ENCODE measurements around the gene SH3RF1. TPM values are rescaled to one million over a fixed set of nuclear protein-coding genes. Genes with fewer than 3 reads are reported as not detected.

The SH3RF1 gene
- total RNA-seq, 1 experiment from 2014 or later, result 16.6 TPM

- no peaks in the 10 kb centered on the region for H3K27me3 Mint-ChIP-seq (ENCODE audit: low read depth)
- no peak overlapping the region for H3K4me3 Mint-ChIP-seq
- POLR2A ChIA-PET, result no interaction called here
Observed at GRCh38 chr4:169202878-169203277, 67.9 kb downstream of the SH3RF1 start.

GRCh38 chr4:169202145-169202699, 68.5 kb downstream of the SH3RF1 start:
- DNase-seq (ENCODE audit: low spot score), result no peak
- POLR2A ChIA-PET, result no interaction called here
- no peaks in the 10 kb centered on the region for H3K27me3 Mint-ChIP-seq (ENCODE audit: low read depth)
- H3K27ac Mint-ChIP-seq, result peak overlapping the region; percentile 8; the same call in 1 of the 2 replicates
- no peaks in the 10 kb centered on the region for H3K9me3 Mint-ChIP-seq
- CTCF ChIA-PET, result interaction anchor here (1.5 kb wide), 1 partner anchor 110 kb away, joined by 6 read pairs; no protein-coding TSS in a partner anchor
- peaks cover 13% of the 10 kb centered on the region for H3K4me1 Mint-ChIP-seq
- H3K36me3 Mint-ChIP-seq, result no peaks in the 10 kb centered on the region
- H3K4me3 Mint-ChIP-seq, result no peak overlapping the region
- no peak for ATAC-seq
- TF ChIP-seq SOX15 (CRISPR knock-in tag; IDR thresholded peaks at IDR 0.05) (no peak), RORB (CRISPR knock-in tag; IDR thresholded peaks at IDR 0.05) (no peak), ZNF396 (CRISPR knock-in tag; IDR thresholded peaks at IDR 0.05; ENCODE audit: borderline replicate concordance) (no peak), GABPB1 (CRISPR knock-in tag; IDR thresholded peaks at IDR 0.05) (no peak), AR (CRISPR knock-in tag; IDR thresholded peaks at IDR 0.05) (no peak), ZNF138 (CRISPR knock-in tag; conservative IDR thresholded peaks at IDR 0.05) (no peak), ZBTB43 (CRISPR knock-in tag; IDR thresholded peaks at IDR 0.05) (no peak), SP1 (CRISPR knock-in tag; conservative IDR thresholded peaks at IDR 0.05) (no peak), USF2 (CRISPR knock-in tag; IDR thresholded peaks at IDR 0.05) (no peak), NFATC4 (CRISPR knock-in tag; IDR thresholded peaks at IDR 0.05) (no peak), KAT7 (CRISPR knock-in tag; IDR thresholded peaks at IDR 0.05; ENCODE audit: borderline replicate concordance) (no peak)

More at GRCh38 chr4:169202878-169203277, 67.9 kb downstream of the SH3RF1 start:
- CTCF ChIA-PET, result interaction anchor here (1.5 kb wide), 1 partner anchor 109 kb away, joined by 6 read pairs; no protein-coding TSS in a partner anchor
- Mint-ChIP-seq H3K36me3 (no peaks in the 10 kb centered on the region), H3K4me1 (peaks cover 17% of the 10 kb centered on the region), H3K9me3 (no peaks in the 10 kb centered on the region), H3K27ac (no peak overlapping the region)
- no peak for ATAC-seq
- no peak for TF ChIP-seq MXD4 (CRISPR knock-in tag; IDR thresholded peaks at IDR 0.05; ENCODE audit: borderline replicate concordance)
- TF ChIP-seq GRHL2 (CRISPR knock-in tag; IDR thresholded peaks at IDR 0.05; ENCODE audit: insufficient replicate concordance, severe bottlenecking), result no peak
- no peak for TF ChIP-seq SMAD4 (CRISPR knock-in tag; IDR thresholded peaks at IDR 0.05)
- no peak for TF ChIP-seq NFATC4 (CRISPR knock-in tag; IDR thresholded peaks at IDR 0.05)
- no peak for TF ChIP-seq EMX1 (CRISPR knock-in tag; IDR thresholded peaks at IDR 0.05)
- no peak for TF ChIP-seq IRF1 (CRISPR knock-in tag; IDR thresholded peaks at IDR 0.05)
- TF ChIP-seq E2F5 (CRISPR knock-in tag; IDR thresholded peaks at IDR 0.05), result no peak
- TF ChIP-seq FOXK1 (CRISPR knock-in tag; IDR thresholded peaks at IDR 0.05), result no peak
- TF ChIP-seq ZNF138 (CRISPR knock-in tag; conservative IDR thresholded peaks at IDR 0.05), result no peak
- TF ChIP-seq ZNF532 (CRISPR knock-in tag; IDR thresholded peaks at IDR 0.05; ENCODE audit: borderline replicate concordance), result no peak
- DNase-seq (ENCODE audit: low spot score), result no peak
